ENCODE data around the gene TCF4. TPM values are rescaled to one million over a fixed set of nuclear protein-coding genes. Genes with fewer than 3 reads are reported as not detected.

The TCF4 gene
- polyA plus RNA-seq, 1 donor (not counting 4 experiments of a cell fraction or from before 2014, with no cell fraction given): 9.7 TPM

DNA sequence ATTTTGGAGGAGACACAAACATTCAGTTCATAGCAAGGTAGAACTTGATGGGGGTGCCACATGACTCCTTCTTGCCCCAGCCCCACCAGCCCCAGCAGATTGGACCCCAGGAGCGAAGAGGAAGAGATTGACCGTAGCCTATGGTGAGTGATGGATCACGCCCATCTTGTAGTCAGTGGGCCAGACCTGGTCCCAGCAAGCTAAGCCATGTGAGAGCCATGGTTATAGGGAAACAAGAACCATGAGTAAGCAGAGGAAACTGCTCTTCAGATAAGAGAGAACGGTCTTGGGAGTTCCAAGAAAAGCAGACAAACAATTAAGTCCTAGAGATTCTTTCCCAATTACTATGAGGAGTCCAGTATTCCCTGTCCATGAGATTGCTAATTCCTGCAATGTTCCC is 4.6 kb upstream of the TCF4 start:
- FAIRE-seq: no peak
- no peaks in the 10 kb centered on the region for H3K9me1 ChIP-seq (ENCODE audit: control insufficient read depth, extremely low read depth, insufficient read depth, low read length)
- dilution Hi-C loops (cut with MboI; ENCODE audit: extremely low pct_ligation_motif_present, low sequenced_read_pairs): no loop called here
- TF ChIP-seq EZH2 (IDR thresholded peaks at IDR 0.05; ENCODE audit: low read length): no peak
- TF ChIP-seq, protein P1, sequence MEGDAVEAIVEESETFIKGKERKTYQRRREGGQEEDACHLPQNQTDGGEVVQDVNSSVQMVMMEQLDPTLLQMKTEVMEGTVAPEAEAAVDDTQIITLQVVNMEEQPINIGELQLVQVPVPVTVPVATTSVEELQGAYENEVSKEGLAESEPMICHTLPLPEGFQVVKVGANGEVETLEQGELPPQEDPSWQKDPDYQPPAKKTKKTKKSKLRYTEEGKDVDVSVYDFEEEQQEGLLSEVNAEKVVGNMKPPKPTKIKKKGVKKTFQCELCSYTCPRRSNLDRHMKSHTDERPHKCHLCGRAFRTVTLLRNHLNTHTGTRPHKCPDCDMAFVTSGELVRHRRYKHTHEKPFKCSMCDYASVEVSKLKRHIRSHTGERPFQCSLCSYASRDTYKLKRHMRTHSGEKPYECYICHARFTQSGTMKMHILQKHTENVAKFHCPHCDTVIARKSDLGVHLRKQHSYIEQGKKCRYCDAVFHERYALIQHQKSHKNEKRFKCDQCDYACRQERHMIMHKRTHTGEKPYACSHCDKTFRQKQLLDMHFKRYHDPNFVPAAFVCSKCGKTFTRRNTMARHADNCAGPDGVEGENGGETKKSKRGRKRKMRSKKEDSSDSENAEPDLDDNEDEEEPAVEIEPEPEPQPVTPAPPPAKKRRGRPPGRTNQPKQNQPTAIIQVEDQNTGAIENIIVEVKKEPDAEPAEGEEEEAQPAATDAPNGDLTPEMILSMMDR (optimal IDR thresholded peaks at IDR 0.05 in 1 of 3, IDR thresholded peaks at IDR 0.05 in 1 of 3, conservative IDR thresholded peaks at IDR 0.05 in 1 of 3; ENCODE audit: extremely low read depth in 1 of 3, insufficient read depth in 2 of 3, low read length in 3 of 3): no peak
- peaks cover 8% of the 10 kb centered on the region for H3K4me1 ChIP-seq (ENCODE audit: control insufficient read depth, extremely low read depth, insufficient read depth, low read length)
- no peaks in the 10 kb centered on the region for H3K27me3 ChIP-seq (ENCODE audit: control insufficient read depth, extremely low read depth, insufficient read depth, low read length)
- H2AFZ ChIP-seq (ENCODE audit: control insufficient read depth, low read length): no peak overlapping the region
- H3K4me2 ChIP-seq (ENCODE audit: control insufficient read depth, extremely low read depth, insufficient read depth, low read depth, low read length): no peak overlapping the region
- H3K4me3 ChIP-seq (ENCODE audit: control insufficient read depth in 2 of 3, extremely low read depth in 1 of 3, insufficient read depth in 2 of 3, low read depth in 1 of 3, low read length in 3 of 3): no peak overlapping the region
- no peak overlapping the region for H3K27ac ChIP-seq (ENCODE audit: control insufficient read depth, insufficient read depth, low read length)
- H3K79me2 ChIP-seq (ENCODE audit: control insufficient read depth, insufficient read depth, low read length): no peaks in the 10 kb centered on the region
- H3K9ac ChIP-seq (ENCODE audit: control insufficient read depth, extremely low read depth, insufficient read depth, low read length): no peak overlapping the region
- H4K20me1 ChIP-seq (ENCODE audit: control insufficient read depth, extremely low read depth, insufficient read depth, low read length): no peaks in the 10 kb centered on the region
- no peaks in the 10 kb centered on the region for H3K9me3 ChIP-seq (ENCODE audit: control insufficient read depth, low read depth, low read length)
- no peak for DNase-seq (ENCODE audit: low read depth, low spot score)
- no peaks in the 10 kb centered on the region for H3K36me3 ChIP-seq (ENCODE audit: control insufficient read depth in 2 of 2, extremely low read depth in 1 of 2, insufficient read depth in 2 of 2, low read length in 2 of 2)

DNA sequence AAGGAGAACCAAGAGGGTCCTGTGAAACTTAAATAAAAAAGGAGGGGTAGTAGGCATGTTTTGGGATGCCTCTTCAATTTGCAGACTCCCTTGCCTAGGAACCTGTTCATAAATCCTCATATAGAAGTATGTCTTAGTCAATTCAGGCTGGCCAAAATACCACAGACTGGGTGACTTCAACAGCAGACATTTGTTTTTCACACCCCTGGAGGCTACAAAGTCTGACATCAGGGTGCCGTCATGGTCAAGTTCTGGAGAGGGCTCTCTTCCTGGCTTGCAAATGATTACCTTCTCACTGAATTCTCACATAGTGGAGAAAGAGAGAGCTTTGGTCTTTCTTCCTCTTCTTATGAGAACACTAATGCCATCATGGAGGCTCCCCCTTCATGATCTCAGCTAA is 4.1 kb upstream of the TCF4 start:
- no peaks in the 10 kb centered on the region for H3K36me3 ChIP-seq (ENCODE audit: control insufficient read depth in 2 of 2, extremely low read depth in 1 of 2, insufficient read depth in 2 of 2, low read length in 2 of 2)
- H3K27ac ChIP-seq (ENCODE audit: control insufficient read depth, insufficient read depth, low read length): no peak overlapping the region
- H3K9me1 ChIP-seq (ENCODE audit: control insufficient read depth, extremely low read depth, insufficient read depth, low read length): no peaks in the 10 kb centered on the region
- dilution Hi-C loops (cut with MboI; ENCODE audit: extremely low pct_ligation_motif_present, low sequenced_read_pairs): no loop called here
- H3K4me1 ChIP-seq (ENCODE audit: control insufficient read depth, extremely low read depth, insufficient read depth, low read length): peaks cover 8% of the 10 kb centered on the region
- DNase-seq (ENCODE audit: low read depth, low spot score) (no peak), FAIRE-seq (no peak)
- no peaks in the 10 kb centered on the region for H3K27me3 ChIP-seq (ENCODE audit: control insufficient read depth, extremely low read depth, insufficient read depth, low read length)
- TF ChIP-seq EZH2 (IDR thresholded peaks at IDR 0.05; ENCODE audit: low read length): no peak
- TF ChIP-seq, protein P1 (optimal IDR thresholded peaks at IDR 0.05 in 1 of 3, IDR thresholded peaks at IDR 0.05 in 1 of 3, conservative IDR thresholded peaks at IDR 0.05 in 1 of 3; ENCODE audit: extremely low read depth in 1 of 3, insufficient read depth in 2 of 3, low read length in 3 of 3): no peak
- no peak overlapping the region for H3K9ac ChIP-seq (ENCODE audit: control insufficient read depth, extremely low read depth, insufficient read depth, low read length)
- H2AFZ ChIP-seq (ENCODE audit: control insufficient read depth, low read length): no peak overlapping the region
- H3K4me3 ChIP-seq (ENCODE audit: control insufficient read depth in 2 of 3, extremely low read depth in 1 of 3, insufficient read depth in 2 of 3, low read depth in 1 of 3, low read length in 3 of 3): no peak overlapping the region
- H4K20me1 ChIP-seq (ENCODE audit: control insufficient read depth, extremely low read depth, insufficient read depth, low read length): no peaks in the 10 kb centered on the region
- H3K4me2 ChIP-seq (ENCODE audit: control insufficient read depth, extremely low read depth, insufficient read depth, low read depth, low read length): no peak overlapping the region
- H3K9me3 ChIP-seq (ENCODE audit: control insufficient read depth, low read depth, low read length): no peaks in the 10 kb centered on the region
- no peaks in the 10 kb centered on the region for H3K79me2 ChIP-seq (ENCODE audit: control insufficient read depth, insufficient read depth, low read length)

All from keratinocyte (primary cell).